ENCODE measurements around the gene ESPL1.
A peak's percentile ranks its signal among the peaks of the same experiment; 100 is the strongest.

ESPL1 gene

GRCh38 chr12:53223389-53224060 lies 44.6 kb upstream of the ESPL1 start:
- no peak for TF ChIP-seq CTCF (IDR thresholded peaks at IDR 0.05)
- no peaks in the 10 kb centered on the region for H3K27me3 ChIP-seq (ENCODE audit: control insufficient read depth, insufficient read depth, low read length)
- no peak overlapping the region for H3K9ac ChIP-seq
- H3K4me1 ChIP-seq, result peaks cover 12% of the 10 kb centered on the region
- H2AFZ ChIP-seq, result peak overlapping the region; percentile 47
- no peaks in the 10 kb centered on the region for H3K9me3 ChIP-seq (ENCODE audit: control insufficient read depth, low read length)
- no peak overlapping the region for H3K4me3 ChIP-seq (ENCODE audit: low read depth, low read length)
- H3K4me2 ChIP-seq (ENCODE audit: low read length), result no peak overlapping the region
- H3K79me2 ChIP-seq, result no peaks in the 10 kb centered on the region
- H3K36me3 ChIP-seq (ENCODE audit: control insufficient read depth, insufficient read depth, low read length), result no peaks in the 10 kb centered on the region
- H3K27ac ChIP-seq, result no peak overlapping the region

DNA sequence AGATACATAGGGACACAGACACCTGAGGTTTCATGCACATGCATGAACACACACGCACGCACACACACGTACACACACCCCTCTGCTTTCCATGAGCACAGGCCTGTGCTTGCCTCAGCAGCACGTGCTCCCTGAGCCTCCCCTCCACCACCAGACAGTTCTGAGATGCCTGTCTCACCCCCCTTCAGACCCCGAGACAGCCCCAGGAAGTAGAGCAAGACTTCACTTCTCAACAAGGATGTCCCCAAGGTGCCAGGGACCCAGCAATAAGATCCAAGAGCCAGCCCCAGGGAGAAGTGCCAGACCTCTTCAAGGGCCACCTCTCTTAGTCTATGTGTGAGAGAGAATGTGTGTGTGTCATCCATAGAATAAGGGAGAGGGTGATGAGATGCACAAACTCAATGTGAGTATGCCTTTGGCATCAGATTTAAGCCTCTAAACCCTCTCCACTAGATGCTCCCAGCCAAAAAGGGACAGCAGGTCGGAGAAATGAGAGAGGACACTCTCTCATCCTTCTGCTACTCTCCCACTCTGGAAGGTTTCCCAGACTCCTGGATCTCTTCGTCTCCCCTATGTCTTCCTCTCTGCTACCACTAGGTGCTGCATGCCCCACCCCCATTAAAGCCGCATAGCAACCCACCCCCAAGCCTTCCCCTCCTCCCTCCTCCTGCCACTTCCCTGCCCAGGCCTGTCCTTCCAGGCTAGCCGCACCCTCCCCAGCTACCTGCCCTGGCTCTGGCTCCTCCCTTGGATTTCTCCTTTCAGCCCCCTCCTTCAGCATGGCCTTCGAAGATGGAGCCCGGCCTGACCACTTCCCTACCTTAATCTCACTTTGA lies 43.8 kb upstream of the ESPL1 start:
- no peak for TF ChIP-seq CTCF (IDR thresholded peaks at IDR 0.05)
- Histone ChIP-seq H3K4me1 (peaks cover 12% of the 10 kb centered on the region), H3K4me3 (ENCODE audit: low read depth, low read length) (no peak overlapping the region), H3K4me2 (ENCODE audit: low read length) (no peak overlapping the region), H3K27ac (no peak overlapping the region), H3K9me3 (ENCODE audit: control insufficient read depth, low read length) (no peaks in the 10 kb centered on the region), H3K9ac (no peak overlapping the region), H2AFZ (no peak overlapping the region), H3K36me3 (ENCODE audit: control insufficient read depth, insufficient read depth, low read length) (no peaks in the 10 kb centered on the region), H3K27me3 (ENCODE audit: control insufficient read depth, insufficient read depth, low read length) (no peaks in the 10 kb centered on the region), H3K79me2 (no peaks in the 10 kb centered on the region)

- H3K9ac ChIP-seq, result no peak overlapping the region
- no peaks in the 10 kb centered on the region for H3K27me3 ChIP-seq (ENCODE audit: control insufficient read depth, insufficient read depth, low read length)
- no peaks in the 10 kb centered on the region for H3K79me2 ChIP-seq
- H2AFZ ChIP-seq, result no peak overlapping the region
- H3K4me3 ChIP-seq (ENCODE audit: low read depth, low read length), result no peak overlapping the region
- peaks cover 12% of the 10 kb centered on the region for H3K4me1 ChIP-seq
- TF ChIP-seq CTCF (IDR thresholded peaks at IDR 0.05), result no peak
- H3K4me2 ChIP-seq (ENCODE audit: low read length), result no peak overlapping the region
- no peaks in the 10 kb centered on the region for H3K36me3 ChIP-seq (ENCODE audit: control insufficient read depth, insufficient read depth, low read length)
- no peak overlapping the region for H3K27ac ChIP-seq
- H3K9me3 ChIP-seq (ENCODE audit: control insufficient read depth, low read length), result no peaks in the 10 kb centered on the region
These were observed 43.0 kb upstream of the ESPL1 start for GRCh38 chr12:53224897-53225634.

DNA sequence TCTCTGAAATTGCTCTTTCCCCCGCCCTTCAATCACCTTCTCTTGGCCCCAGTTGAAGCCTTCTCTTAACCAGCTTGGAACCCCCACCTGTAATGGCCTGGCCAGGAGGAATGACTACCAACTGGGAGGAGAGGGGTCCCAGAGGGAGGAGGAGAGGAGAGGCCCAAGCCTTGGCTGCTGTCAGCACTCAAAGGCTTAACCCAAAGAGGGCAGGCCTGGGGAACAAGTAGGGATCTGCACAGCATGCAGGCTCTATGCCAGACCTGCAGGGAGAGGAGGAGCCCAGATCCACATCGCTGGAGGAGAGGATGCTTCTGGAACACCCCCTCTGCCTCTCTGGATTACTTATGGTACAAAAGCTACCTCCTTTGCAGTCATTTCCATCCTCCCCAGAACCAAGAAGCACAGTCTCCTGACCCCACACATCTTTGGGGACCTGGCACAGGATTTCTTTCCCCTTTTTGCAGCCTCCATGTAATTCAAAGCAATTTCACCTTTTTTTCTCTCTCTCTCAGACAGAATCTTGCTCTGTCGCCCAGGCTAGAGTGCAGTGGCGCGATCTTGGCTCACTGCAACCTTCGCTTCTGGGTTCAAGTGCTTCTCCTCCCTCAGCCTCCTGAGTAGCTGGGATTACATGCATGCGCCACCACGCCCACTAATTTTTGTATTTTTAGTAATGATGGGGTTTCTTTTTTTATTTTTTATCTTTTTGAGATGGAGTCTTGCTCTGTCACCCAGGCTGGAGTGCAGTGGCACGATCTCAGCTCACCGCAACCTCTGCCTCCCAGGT lies 42.3 kb upstream of the ESPL1 start:
- no peak overlapping the region for H3K27ac ChIP-seq
- H3K4me2 ChIP-seq (ENCODE audit: low read length), result no peak overlapping the region
- no peaks in the 10 kb centered on the region for H3K36me3 ChIP-seq (ENCODE audit: control insufficient read depth, insufficient read depth, low read length)
- peaks cover 12% of the 10 kb centered on the region for H3K4me1 ChIP-seq
- no peaks in the 10 kb centered on the region for H3K79me2 ChIP-seq
- no peaks in the 10 kb centered on the region for H3K9me3 ChIP-seq (ENCODE audit: control insufficient read depth, low read length)
- H3K9ac ChIP-seq, result no peak overlapping the region
- H2AFZ ChIP-seq, result no peak overlapping the region
- no peak for TF ChIP-seq CTCF (IDR thresholded peaks at IDR 0.05)
- no peaks in the 10 kb centered on the region for H3K27me3 ChIP-seq (ENCODE audit: control insufficient read depth, insufficient read depth, low read length)
- H3K4me3 ChIP-seq (ENCODE audit: low read depth, low read length), result no peak overlapping the region

Data from parathyroid adenoma (tissue), 2 donors.